PC-3 (cell line): ENCODE measurements around the gene TNS3. TPM values are rescaled to one million over a fixed set of nuclear protein-coding genes. Genes with fewer than 3 reads are reported as not detected.

Source experiments
- ATAC-seq: fragments of 200-7000 bp; cut with Tn5 transposase; 2 replicates; pipeline ENCODE4 v1.9.1; 2020; ENCODE audit warnings: mild to moderate bottlenecking, moderate library complexity
- BruUV-seq: library from RNA; stranded (reverse); fragments of 400-500 nt; replicated peaks from 2 replicates; lab custom pipeline; 2021; lab: Mats Ljungman, UMichigan
- CTCF ChIA-PET: fragments of 300-600 bp; sonication (Branson Sonifier 250); formaldehyde crosslinking; loops from one replicate; lab custom pipeline; 2022; ENCODE audit warnings: antibody characterized with exemption; lab: Charles Lee
- POLR2A ChIA-PET: fragments of 300-600 bp; sonication (Branson Sonifier 250); formaldehyde crosslinking; loops from one replicate; lab custom pipeline; 2022; ENCODE audit warnings: antibody characterized with exemption; ENCODE audit not compliant: unreplicated experiment; lab: Charles Lee
- DNase-seq: peaks from one replicate; pipeline ENCODE4 v3.0.0-alpha.2; 2015
- H2AFZ ChIP-seq: fragments of 300-600 bp; sonication (generic); 2 replicates; pipeline ENCODE4 v1.6.0; 2016; ENCODE audit warnings: antibody characterized with exemption, low read length
- H3F3A ChIP-seq: fragments of 300-600 bp; sonication (generic); one replicate; pipeline ENCODE4 v1.6.0; 2017; ENCODE audit warnings: antibody characterized with exemption, low read length, control low read depth, mild to moderate bottlenecking; ENCODE audit not compliant: unreplicated experiment
- H3K27ac ChIP-seq: fragments of 300-600 bp; sonication (generic); 2 replicates; pipeline ENCODE4 v1.5.1; 2016; ENCODE audit warnings: mild to moderate bottlenecking, low read length
- H3K27me3 ChIP-seq: fragments of 300-600 bp; sonication (generic); 2 replicates; pipeline ENCODE4 v1.6.1; 2016; ENCODE audit warnings: low read length, mixed read lengths
- H3K36me3 ChIP-seq: fragments of 300-600 bp; sonication (generic); 2 replicates; pipeline ENCODE4 v1.6.1; 2016; ENCODE audit warnings: low read depth, mixed run types, low read length, mixed read lengths
- H3K4me1 ChIP-seq: fragments of 300-600 bp; sonication (generic); 2 replicates; pipeline ENCODE4 v1.5.1; 2016; ENCODE audit warnings: low read length; ENCODE audit not compliant: insufficient read depth
- H3K4me2 ChIP-seq: fragments of 300-600 bp; sonication (generic); 2 replicates; pipeline ENCODE4 v1.6.0; 2016; ENCODE audit warnings: low read length
- H3K4me3 ChIP-seq: fragments of 300-600 bp; sonication (generic); 2 replicates; pipeline ENCODE4 v1.5.1; 2016; ENCODE audit warnings: mild to moderate bottlenecking, low read length, mixed read lengths
- H3K79me2 ChIP-seq: fragments of 300-600 bp; sonication (generic); 2 replicates; pipeline ENCODE4 v1.6.1; 2017; ENCODE audit warnings: low read length, mixed read lengths
- H3K9ac ChIP-seq: fragments of 300-600 bp; sonication (generic); 2 replicates; pipeline ENCODE4 v1.6.0; 2016; ENCODE audit warnings: mild to moderate bottlenecking, low read length
- H3K9me2 ChIP-seq: fragments of 300-600 bp; sonication (generic); replicated peaks from 2 replicates; pipeline ENCODE4 v1.6.1; 2016; ENCODE audit warnings: mixed run types, low read length, mixed read lengths
- H3K9me3 ChIP-seq: fragments of 300-600 bp; sonication (generic); 2 replicates; pipeline ENCODE4 v1.6.1; 2016; ENCODE audit warnings: low read length, mixed read lengths
- H4K20me1 ChIP-seq: fragments of 300-600 bp; sonication (generic); 2 replicates; pipeline ENCODE4 v1.6.1; 2016; ENCODE audit warnings: low read length, mixed read lengths
- CTCF ChIP-seq: fragments of 300-600 bp; sonication (generic); conservative IDR thresholded peaks from 2 replicates; pipeline ENCODE4 v1.5.1; 2017; ENCODE audit warnings: antibody characterized with exemption, low read depth, mild to moderate bottlenecking, low read length
- EZH2 ChIP-seq: fragments of 300-600 bp; sonication (generic); IDR thresholded peaks from one replicate; pipeline ENCODE4 v1.6.1; 2017; ENCODE audit warnings: antibody characterized with exemption, mild to moderate bottlenecking, low read length; ENCODE audit not compliant: unreplicated experiment
- EZH2phosphoT487 ChIP-seq: fragments of 300-600 bp; sonication (generic); IDR thresholded peaks from 2 replicates; pipeline ENCODE4 v1.6.1; 2018; ENCODE audit warnings: mild to moderate bottlenecking, antibody characterized with exemption, low read length, borderline replicate concordance
- intact Hi-C: fragments of 100-400 bp; cut with micrococcal nuclease; formaldehyde crosslinking; loops from 2 replicates; pipeline ENCODE4 v1.9.0; 2023
- total RNA-seq: library from RNA; depleted of rRNA; stranded (reverse); fragments of >200 nt; gene quantifications from 2 replicates; pipeline ENCODE4 v1.2.3, GENCODE V29; 2014

The TNS3 gene
- total RNA-seq, 1 experiment from 2014 or later, result 72.3 TPM

- DNase-seq (no peak), ATAC-seq (no peak)
- Histone ChIP-seq H3K9ac (no peak overlapping the region), H3K4me2 (no peak overlapping the region), H3K4me1 (no peaks in the 10 kb centered on the region), H3K9me2 (no peaks in the 10 kb centered on the region), H3K79me2 (no peaks in the 10 kb centered on the region), H3K27ac (no peak overlapping the region), H3K36me3 (peaks cover 45% of the 10 kb centered on the region), H3K27me3 (no peaks in the 10 kb centered on the region), H2AFZ (no peak overlapping the region), H4K20me1 (no peaks in the 10 kb centered on the region), H3K9me3 (no peaks in the 10 kb centered on the region), H3F3A (no peaks in the 10 kb centered on the region), H3K4me3 (no peak overlapping the region)
- ChIA-PET POLR2A (no interaction called here), CTCF (no interaction called here)
- intact Hi-C loops, result no loop called here
- BruUV-seq, result no TSS peak
- TF ChIP-seq EZH2, result no peak
Measured at GRCh38 chr7:47391726-47392125, 190.2 kb downstream of the TNS3 start.

- Histone ChIP-seq H3K9me3 (no peaks in the 10 kb centered on the region), H4K20me1 (no peaks in the 10 kb centered on the region), H3F3A (no peaks in the 10 kb centered on the region), H3K4me2 (no peak overlapping the region), H3K27me3 (no peaks in the 10 kb centered on the region), H3K36me3 (peaks cover 41% of the 10 kb centered on the region), H3K4me1 (no peaks in the 10 kb centered on the region), H3K4me3 (no peak overlapping the region), H3K27ac (no peak overlapping the region), H3K9me2 (no peaks in the 10 kb centered on the region), H3K9ac (no peak overlapping the region), H3K79me2 (peaks cover 2% of the 10 kb centered on the region; the same call in 1 of the 2 replicates), H2AFZ (no peak overlapping the region)
- no peak for ATAC-seq
- POLR2A ChIA-PET, result no interaction called here
- intact Hi-C loops, result no loop called here
- CTCF ChIA-PET, result no interaction called here
- no peak for DNase-seq
- TF ChIP-seq EZH2phosphoT487 (no peak), CTCF (no peak), EZH2 (no peak)
- BruUV-seq, result no TSS peak
Measured at GRCh38 chr7:47390914-47391313, 191.0 kb downstream of the TNS3 start.

- Histone ChIP-seq H3K27me3 (no peaks in the 10 kb centered on the region), H3F3A (no peaks in the 10 kb centered on the region), H3K9ac (no peak overlapping the region), H3K4me1 (no peaks in the 10 kb centered on the region), H3K9me3 (no peaks in the 10 kb centered on the region), H2AFZ (no peak overlapping the region), H3K79me2 (peaks cover 2% of the 10 kb centered on the region; the same call in 1 of the 2 replicates), H4K20me1 (no peaks in the 10 kb centered on the region), H3K27ac (no peak overlapping the region), H3K9me2 (no peaks in the 10 kb centered on the region), H3K36me3 (peaks cover 33% of the 10 kb centered on the region), H3K4me2 (no peak overlapping the region), H3K4me3 (no peak overlapping the region)
- intact Hi-C loops, result no loop called here
- POLR2A ChIA-PET, result no interaction called here
- CTCF ChIA-PET, result no interaction called here
- DNase-seq (no peak), ATAC-seq (no peak)
- TF ChIP-seq CTCF, result no peak
- BruUV-seq, result no TSS peak
Measured at GRCh38 chr7:47389923-47390630, 191.8 kb downstream of the TNS3 start.
